HG03565 (cell line): ENCODE results near the gene GPR89B.
"Not testable (repeated sequence)": the region's sequence is repeated elsewhere in the genome, so short reads cannot be mapped to it uniquely, and the experiment has no call there.

Experiments
- ATAC-seq: cut with Tn5 transposase; IDR thresholded peaks from one replicate; pipeline ENCODE4 v1.9.1; 2021; ENCODE audit warnings: mild to moderate bottlenecking, moderate library complexity; ENCODE audit not compliant: unreplicated experiment

Gene GPR89B

GRCh38 chr1:147928236-147929132, at the start of gene GPR89B:
Gene GPR89B, plus strand, starts transcription at chr1:147928420. Its CDS starts 117 bp downstream, at chr1:147928537.
- ATAC-seq, result peak; percentile 88

GRCh38 chr1:147879911-147880310, 48.3 kb upstream of the GPR89B start:
- ATAC-seq, result no peak

GRCh38 chr1:147882535-147882934, 45.7 kb upstream of the GPR89B start:
- ATAC-seq, result no peak

- ATAC-seq, result no peak
Measured at GRCh38 chr1:147890177-147890790, 37.9 kb upstream of the GPR89B start.

GRCh38 chr1:147891088-147891487, 37.1 kb upstream of the GPR89B start:
- no peak for ATAC-seq

GRCh38 chr1:147892216-147892615, 36.0 kb upstream of the GPR89B start:
- no peak for ATAC-seq

GRCh38 chr1:147892731-147893214, 35.4 kb upstream of the GPR89B start:
- ATAC-seq, result no peak

- ATAC-seq, result no peak
Measured at GRCh38 chr1:147895123-147895522, 33.1 kb upstream of the GPR89B start.

- ATAC-seq, result no peak
Measured at GRCh38 chr1:147897029-147897752, 31.0 kb upstream of the GPR89B start.

GRCh38 chr1:147897789-147898188, 30.4 kb upstream of the GPR89B start:
- ATAC-seq, result no peak

- ATAC-seq, result no peak
Measured at GRCh38 chr1:147902253-147902845, 25.9 kb upstream of the GPR89B start, which contains the start of gene GJA8. Gene GJA8, plus strand, starts transcription at chr1:147902795. Its CDS starts 5,161 bp downstream, at chr1:147907956.

- ATAC-seq, result no peak
Measured at GRCh38 chr1:147904726-147905125, 23.5 kb upstream of the GPR89B start.

- no peak for ATAC-seq
Measured at GRCh38 chr1:147907786-147908509, 20.3 kb upstream of the GPR89B start.

GRCh38 chr1:147912553-147912952, 15.7 kb upstream of the GPR89B start:
- no peak for ATAC-seq

GRCh38 chr1:147913362-147913942, 14.8 kb upstream of the GPR89B start:
- no peak for ATAC-seq

GRCh38 chr1:147919896-147920295, 8.3 kb upstream of the GPR89B start:
- no peak for ATAC-seq

- ATAC-seq, result no peak
Measured at GRCh38 chr1:147924813-147925212, 3.4 kb upstream of the GPR89B start.

- not testable (repeated sequence) for ATAC-seq
Measured at GRCh38 chr1:147927215-147927614, 1.0 kb upstream of the GPR89B start.

GRCh38 chr1:147927689-147928088, 531 bp upstream of the GPR89B start:
- ATAC-seq, result not testable (repeated sequence)

- ATAC-seq, result not testable (repeated sequence)
Measured at GRCh38 chr1:147931137-147931536, 2.9 kb downstream of the GPR89B start.
